GM18502 (cell line): ENCODE measurements around the gene TLE5.
"Not testable (repeated sequence)": the region's sequence is repeated elsewhere in the genome, so short reads cannot be mapped to it uniquely, and the experiment has no call there.

Experiments
- ATAC-seq: cut with Tn5 transposase; IDR thresholded peaks from one replicate; pipeline ENCODE4 v1.9.1; 2021; ENCODE audit warnings: mild to moderate bottlenecking; ENCODE audit not compliant: unreplicated experiment, poor library complexity

The TLE5 gene

DNA sequence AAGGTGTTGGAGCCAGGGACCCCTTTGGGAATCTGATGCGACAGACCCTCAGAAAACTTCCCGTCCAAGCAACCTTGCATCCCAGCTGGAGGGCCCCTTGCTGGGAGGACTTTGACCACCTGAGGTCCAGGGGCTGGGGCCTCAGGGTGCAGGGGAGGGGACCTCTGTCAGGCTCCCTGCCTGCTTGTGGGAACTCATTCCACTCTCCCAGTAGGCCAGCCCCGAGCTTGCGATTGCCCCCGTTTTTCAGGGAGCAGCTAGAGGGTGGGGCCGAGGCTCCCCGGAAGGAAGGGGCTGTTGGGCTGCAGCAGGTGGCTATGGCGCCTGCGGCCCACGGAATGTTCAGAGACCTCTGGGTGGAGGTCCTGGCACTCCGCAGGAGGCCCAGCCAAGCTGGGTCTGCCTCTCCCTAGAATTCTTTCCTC, 34.6 kb upstream of the TLE5 start:
- no peak for ATAC-seq

DNA sequence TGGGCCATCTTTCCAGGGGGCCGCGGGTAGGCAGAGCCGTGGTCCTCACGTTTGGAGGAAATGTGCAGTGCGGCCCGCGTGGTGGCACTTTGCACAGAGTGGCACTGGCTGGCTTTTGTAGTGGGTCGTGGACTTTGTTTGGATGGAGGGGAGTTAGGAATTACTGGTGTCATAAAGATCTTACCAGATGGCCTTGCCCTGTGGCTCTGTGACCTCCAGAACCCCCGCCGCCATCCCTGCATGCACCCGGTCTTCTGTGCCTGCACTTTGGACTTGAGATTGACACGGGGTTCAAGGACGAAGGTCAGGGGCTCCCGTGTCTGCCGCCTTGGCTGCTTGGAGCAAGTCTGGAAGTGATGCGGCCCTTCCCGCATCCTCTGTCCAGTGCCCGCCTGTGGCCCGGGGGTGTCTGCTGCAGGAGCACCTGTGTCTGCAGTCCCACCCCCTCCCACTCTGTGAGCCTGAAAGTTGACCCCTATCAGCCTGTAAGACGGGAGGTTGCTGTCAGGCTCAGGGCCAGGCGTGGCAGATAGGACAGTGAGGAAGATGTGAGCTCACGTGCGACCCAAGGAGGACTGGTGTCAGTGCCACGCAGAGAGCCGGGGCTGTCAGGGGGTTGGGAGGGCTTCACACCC, 34.1 kb upstream of the TLE5 start:
- ATAC-seq = no peak

GRCh38 chr19:3095441-3096191, 33.3 kb upstream of the TLE5 start:
- ATAC-seq = no peak

DNA sequence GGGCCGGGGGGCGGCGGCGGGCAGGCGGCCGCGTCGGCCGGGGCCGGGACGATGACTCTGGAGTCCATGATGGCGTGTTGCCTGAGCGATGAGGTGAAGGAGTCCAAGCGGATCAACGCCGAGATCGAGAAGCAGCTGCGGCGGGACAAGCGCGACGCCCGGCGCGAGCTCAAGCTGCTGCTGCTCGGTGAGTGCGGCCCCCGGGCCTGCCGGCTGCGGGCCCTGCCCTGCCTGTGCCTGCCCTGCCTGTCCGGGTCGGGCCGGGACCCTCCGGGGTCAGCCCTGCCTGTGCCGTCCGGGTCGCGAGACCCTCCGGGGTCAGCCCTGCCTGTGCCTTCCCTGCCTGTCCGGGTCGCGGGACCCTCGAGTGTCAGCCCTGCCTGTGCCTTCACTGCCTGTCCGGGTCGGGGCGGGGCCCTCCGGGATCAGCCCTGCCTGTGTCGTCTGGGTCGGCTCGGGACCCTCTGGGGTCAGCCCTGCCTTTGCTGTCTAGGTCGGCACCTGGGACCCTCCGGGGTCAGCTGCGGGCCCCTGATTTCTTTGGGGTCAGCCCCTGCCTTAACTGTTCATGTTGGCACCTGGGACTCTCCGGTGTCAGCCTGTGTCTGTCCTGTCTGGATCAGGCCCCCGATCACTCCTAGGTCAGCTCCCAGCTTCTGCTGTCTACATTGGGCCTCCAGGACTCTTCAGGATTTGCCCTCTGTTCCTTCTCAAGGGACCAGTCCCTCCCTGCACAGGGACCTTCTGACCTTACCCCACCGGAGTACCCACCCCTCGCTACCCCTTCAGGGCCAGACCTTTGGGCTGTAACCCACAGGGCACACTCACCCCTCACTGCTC, 32.5 kb upstream of the TLE5 start:
- no peak for ATAC-seq

DNA sequence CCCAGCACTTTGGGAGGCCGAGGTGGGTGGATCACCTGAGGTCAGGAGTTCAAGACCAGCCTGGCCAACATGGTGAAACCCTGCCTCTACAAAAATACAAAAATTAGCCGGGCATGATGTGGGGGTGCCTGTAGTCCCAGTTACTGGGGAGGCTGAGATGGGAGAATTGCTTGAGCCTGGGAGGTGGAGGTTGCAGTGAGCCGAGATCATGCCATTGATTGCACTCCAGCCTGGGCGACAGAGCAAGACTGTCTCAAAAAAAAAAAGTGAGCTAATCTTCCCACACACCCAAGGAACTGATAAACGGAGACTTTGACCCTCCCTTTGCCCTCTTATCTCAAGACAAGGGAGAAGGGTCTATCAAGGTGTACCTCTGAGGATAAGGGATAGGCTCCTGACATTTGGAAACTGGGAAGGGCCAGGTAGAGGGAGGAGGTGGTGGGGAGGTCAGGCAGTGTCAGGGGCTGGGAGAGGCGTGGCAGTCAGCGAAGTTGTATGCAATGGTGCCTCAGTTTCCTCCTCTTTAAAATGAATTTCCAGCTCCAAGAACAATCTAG, 27.1 kb upstream of the TLE5 start:
- not testable (repeated sequence) for ATAC-seq

DNA sequence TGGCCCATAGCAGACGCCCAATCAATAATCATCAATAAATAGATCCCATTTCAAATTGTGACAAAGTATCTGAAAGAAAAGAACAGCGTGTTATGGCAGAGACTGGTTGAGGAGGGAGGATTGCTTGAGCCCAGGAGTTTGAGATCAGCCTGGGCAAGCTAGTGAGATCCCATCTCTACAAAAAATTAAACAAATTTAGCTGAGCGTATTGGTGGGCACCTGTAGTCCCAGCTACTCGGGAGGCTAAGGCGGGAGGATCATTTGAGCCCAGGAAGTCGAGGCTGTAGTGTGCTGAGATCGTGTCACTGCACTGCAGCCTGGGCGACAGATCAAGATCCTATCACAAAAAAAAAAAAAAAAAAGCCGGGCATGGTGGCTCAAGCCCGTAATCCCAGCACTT, 25.5 kb upstream of the TLE5 start:
- no peak for ATAC-seq

DNA sequence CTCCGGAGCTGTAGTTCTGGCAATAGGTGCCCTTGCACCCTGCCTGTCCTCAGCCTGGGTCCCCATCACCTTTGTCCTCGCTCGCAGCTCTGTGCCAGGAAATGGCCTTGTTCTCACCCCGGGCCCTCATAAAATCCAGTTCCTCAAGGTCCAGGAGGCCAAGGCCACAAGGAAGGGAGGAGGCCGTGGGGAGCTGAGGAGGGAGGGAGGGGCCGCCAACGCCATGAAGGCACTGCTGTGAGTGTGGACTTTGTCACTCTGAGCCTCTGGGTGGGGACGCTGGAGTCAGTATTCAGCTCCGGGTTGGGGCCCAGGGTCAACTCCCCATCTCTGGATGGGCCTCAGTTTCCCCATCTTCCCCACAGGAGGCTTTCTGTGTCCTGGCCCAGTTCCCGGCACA, 22.6 kb upstream of the TLE5 start:
- ATAC-seq = no peak

DNA sequence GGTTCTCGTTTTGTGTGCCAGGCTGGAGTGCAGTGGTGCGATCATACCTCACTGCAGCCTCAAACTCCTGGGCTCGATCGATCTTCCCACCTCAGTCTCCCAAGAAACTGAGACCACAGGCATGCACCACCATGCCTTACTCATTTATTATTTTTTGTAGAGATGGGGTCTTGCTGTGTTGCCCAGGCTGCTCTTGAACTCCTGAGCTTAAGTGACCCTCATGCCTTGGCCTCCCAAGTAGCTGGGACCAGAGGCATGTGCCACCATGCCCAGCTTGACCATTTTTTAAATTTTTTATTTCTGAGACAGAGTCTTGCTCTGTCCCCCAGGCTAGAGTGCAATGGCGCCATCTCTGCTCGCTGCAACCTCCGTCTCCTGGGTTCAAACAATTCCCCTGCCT, 21.7 kb upstream of the TLE5 start:
- no peak for ATAC-seq

GRCh38 chr19:3082331-3082730, 20.0 kb upstream of the TLE5 start:
- no peak for ATAC-seq

GRCh38 chr19:3080286-3080685, 18.0 kb upstream of the TLE5 start:
- ATAC-seq = no peak

DNA sequence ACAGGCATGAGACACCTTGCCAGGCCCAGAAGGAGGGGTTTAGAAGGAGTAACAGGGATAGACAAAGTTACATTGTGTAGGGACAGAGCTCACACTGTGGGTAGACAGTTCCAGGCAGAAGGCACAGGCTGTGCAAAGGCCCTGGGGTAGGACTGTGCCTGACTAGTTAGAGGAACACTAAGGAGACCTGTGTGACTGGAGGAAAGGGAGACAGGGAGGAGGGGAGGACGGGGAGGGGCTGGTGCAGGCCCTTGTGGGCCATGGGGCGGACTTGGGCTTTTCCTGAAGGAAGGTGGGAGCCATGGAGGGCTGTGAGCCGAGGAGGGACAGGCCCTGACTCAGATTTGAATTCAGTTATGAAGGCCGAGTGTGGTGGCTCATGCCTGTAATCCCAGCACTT, 17.3 kb upstream of the TLE5 start:
- no peak for ATAC-seq

DNA sequence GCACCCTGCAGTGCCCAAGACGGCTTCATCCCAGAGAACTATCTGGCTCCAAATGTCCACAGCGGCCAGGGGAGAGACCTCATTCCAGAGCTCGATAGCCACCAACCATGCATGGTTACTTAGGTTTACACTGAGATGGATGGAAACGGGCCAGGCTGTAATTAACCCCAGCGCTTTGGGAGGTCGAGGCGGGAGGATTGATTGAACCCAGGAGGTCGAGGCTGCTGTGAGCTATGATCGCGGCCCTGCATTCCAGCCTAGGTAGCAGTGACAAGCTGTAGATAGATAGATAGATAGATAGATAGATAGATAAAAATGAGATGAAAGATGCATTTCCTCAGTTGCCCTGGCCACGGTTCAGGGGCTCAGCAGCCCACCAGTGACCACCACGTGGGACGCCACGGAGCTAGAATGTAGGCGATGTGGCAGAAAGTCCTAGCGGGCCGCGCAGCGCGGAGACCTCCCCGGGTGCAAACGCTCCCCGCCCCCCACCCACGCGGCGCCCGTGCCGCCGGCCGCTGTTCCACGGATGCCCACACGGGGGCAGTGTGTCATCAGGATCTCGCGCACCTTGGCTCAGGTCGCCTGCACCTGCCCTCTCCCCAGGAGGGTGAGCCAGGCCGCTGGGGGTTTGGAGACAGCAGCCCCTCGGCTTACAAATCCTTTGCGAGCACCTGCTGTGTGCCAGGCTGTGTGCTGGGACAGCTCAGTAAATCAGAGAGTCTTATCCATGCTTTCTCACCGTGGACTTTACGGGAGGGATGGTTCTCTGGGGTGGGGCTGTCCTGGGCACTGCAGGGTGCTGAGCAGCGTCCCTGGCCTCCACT, 13.5 kb upstream of the TLE5 start:
- no peak for ATAC-seq

- no peak for ATAC-seq
Measured at GRCh38 chr19:3073931-3074595, 11.8 kb upstream of the TLE5 start.

GRCh38 chr19:3073159-3073563, 10.9 kb upstream of the TLE5 start:
- ATAC-seq = no peak

DNA sequence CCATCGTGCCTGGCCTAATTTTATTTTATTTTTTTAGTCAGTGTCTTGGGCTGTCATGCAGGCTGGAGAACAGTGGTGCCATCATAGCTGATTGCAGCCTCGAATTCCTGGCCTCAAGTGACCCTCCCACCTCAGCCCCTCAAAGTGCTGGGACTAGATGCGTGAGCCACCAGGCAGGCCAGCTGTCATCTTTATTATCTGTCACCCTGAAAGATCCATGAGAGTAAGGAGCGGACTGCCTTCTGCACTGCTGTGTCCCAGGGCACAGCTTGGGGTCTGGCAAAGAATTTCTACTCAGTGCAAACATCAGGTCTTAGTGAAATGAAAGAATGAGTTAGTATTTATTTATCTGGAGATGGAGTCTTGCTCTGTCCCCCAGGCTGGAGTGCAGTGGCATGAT, 9.5 kb upstream of the TLE5 start:
- no peak for ATAC-seq

- ATAC-seq = no peak
Measured at GRCh38 chr19:3068071-3068470, 5.8 kb upstream of the TLE5 start.

DNA sequence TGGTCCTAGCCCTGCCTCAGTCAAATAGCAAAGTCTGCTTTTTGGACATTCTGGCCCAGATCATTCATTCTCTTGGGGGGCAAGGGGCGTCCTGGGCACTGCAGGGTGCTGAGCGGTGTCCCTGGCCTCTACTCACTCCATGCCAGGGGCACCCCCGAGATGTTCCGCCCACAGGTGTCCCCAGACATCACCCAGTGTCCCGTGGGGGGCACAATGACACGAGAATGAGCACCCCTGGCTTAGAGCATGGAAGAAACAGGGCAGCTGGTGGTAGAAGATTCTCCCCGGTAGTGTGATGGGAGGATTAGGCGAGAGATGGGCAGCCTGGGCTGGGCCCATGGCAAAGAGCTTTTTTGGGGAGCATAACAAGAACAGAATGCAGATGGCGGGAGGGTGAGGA, 5.3 kb upstream of the TLE5 start:
- ATAC-seq = no peak

- no peak for ATAC-seq
Measured at GRCh38 chr19:3066482-3067049, 4.3 kb upstream of the TLE5 start.

DNA sequence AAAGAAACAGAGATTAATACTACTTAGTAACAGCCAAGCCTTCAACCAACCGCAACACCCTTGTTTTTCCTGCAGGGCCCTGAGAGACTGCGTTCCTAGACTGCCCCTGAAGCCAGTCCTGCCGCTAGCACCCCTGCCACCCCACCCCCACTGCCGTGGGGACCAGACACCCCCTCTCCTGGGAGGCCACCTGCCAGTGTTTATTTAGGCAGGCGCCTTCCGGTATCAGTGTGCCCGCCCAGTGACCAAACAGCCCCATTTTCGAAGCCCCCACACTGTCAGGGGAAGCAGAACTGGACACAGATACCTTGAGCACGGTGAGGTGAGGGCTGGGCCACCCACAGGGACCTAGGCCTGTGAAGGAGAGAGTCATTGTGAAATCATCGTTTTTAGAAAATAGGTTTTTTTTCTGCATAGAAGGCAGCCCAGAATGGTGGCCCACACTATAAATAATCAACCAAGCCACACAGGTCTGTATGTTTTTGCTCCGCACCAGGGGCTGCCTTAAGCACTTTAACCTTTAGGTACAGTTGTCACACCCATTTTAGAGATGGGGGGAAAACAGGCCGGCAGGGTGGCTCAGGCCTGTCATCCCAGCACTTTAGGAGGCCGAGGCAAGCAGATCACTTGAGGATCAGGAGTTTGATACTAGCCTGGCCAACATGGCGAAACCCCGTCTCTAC, 3.5 kb upstream of the TLE5 start:
- ATAC-seq = peak; percentile 53
